GM12801 (cell line): Measurements from ENCODE around the gene CFP.

Experiments
- CTCF ChIP-seq: IDR thresholded peaks from one replicate; pipeline ENCODE4 v1.5.1; 2011; ENCODE audit warnings: control low read depth; ENCODE audit not compliant: insufficient read length; ENCODE audit errors: extremely low read depth

The CFP gene

GRCh38 chrX:47658301-47658683, 28.6 kb upstream of the CFP start:
- TF ChIP-seq CTCF: no peak

- TF ChIP-seq CTCF: no peak
Observed at GRCh38 chrX:47651043-47651905, 21.5 kb upstream of the CFP start.

- no peak for TF ChIP-seq CTCF
Observed at GRCh38 chrX:47650164-47651042, 20.7 kb upstream of the CFP start, which contains the start of gene ELK1. Gene ELK1, minus strand, starts transcription at chrX:47650563. Its CDS starts 9,122 bp downstream, at chrX:47641441.

GRCh38 chrX:47649781-47650163, 20.0 kb upstream of the CFP start:
- TF ChIP-seq CTCF: no peak

GRCh38 chrX:47649271-47649670, 19.5 kb upstream of the CFP start:
- no peak for TF ChIP-seq CTCF

GRCh38 chrX:47648376-47648775, 18.6 kb upstream of the CFP start:
- no peak for TF ChIP-seq CTCF

GRCh38 chrX:47646636-47647035, 16.9 kb upstream of the CFP start:
- TF ChIP-seq CTCF: no peak
